Activated CD8-positive, alpha-beta memory T cell treated with anti-CD3 and anti-CD28 coated beads for 1 hour (primary cell): ENCODE results near the gene TAB2.
"Not testable (repeated sequence)": the region's sequence is repeated elsewhere in the genome, so short reads cannot be mapped to it uniquely, and the experiment has no call there.

Experiments used
- DNase-seq, 2 donors: peaks; one replicate each; pipeline ENCODE4 v3.0.0-alpha.2; 2020; ENCODE audit warnings: low read depth in 1 of 2; ENCODE audit errors: extremely low read depth in 1 of 2

TAB2 gene

DNA sequence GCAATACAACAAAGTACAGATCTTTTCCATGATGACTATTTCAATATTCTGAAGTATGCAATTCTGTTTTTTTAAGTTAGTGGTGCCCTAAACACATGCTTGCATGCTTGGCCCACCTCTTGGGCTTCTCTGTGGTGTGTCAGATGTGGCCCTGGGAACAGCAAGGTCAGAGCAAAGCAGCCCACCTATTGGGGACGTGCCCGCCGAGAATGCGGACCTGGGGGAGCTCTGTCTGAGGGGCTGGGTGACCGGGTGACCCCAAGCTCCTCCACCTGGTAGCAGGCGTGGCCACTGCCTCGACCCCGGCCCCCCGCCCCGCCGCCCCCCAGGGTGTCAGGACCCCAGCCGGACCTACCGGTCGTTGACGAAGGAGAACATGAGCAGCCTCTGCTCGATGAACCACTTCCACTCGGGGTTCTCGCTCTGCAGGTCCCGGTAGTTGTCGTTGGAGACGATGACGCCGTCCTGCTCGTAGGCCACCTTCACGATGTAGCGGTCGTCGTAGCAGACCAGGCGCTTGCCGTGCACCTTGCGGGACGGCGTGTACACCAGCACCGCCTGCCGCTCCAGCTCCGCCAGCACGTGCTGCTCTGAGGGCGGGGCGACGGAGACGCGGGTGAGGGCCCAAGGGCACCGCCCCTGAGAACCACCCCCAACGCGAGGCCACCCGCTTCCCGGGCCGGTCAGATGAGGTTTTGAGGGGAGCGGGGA is 139.0 kb downstream of the TAB2 start:
- no peak for DNase-seq

DNA sequence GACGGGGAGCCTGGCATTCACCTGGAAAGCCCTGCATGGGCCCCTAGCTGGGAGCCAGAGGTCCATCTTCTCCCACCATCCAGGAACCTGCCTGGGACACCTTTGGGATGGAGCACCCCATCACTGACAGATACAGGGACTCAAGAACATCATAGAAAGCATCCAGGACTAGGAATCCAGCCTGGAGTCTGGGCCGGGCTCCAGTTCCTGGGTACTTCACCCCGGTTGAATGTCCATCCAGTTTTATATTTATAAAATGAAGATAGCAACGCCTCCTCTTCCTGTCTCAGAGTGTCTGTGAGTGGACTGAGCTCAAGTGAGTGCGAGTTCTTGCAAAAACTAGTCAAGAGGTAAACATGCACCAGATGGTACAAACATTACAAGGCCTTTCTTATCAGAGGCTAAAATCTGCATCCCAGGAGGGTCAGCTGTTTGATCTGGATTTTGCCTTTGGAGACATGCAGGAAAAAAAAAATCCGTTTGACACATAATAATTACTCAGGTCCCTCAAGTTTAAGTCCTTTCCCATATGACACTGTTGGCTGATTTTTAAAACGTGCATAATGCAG is 139.9 kb downstream of the TAB2 start:
- no peak for DNase-seq

DNA sequence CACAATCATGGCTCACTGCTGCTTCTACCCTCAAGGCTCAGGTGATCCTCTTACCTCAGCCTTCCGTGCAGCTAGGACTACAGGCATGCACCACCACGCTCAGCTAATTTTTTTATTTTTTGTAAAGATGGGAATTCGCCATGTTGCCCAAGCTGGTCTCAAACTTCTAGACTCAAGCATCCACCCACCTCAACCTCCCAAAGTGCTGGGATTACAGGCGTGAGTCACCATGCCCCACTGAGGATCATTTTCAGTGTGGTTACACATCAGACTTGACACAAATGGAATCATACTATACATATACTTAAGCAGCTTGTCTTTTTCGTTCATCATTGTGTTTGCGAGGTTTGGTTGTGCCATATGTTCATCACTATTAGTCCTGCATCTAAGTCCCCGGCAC is 140.7 kb downstream of the TAB2 start:
- DNase-seq, result no peak

DNA sequence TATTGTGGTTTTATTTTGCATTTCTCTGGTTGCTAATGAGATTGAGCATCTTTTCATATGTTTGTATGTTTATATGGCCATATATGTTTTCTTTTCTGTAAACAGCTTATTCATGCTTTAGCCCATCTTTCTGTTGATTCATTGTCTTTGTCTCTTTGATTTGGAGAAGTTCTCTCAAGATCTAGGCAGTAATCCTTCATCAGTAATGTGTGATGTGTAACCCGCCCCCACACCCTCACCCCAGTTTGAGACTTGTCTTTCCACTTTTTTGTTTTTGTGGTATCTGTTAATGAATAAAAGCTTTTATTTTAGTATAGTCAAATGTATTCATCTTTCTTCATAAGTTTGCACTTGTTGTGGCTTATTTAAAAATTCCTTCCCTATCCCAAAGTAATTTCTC is 141.3 kb downstream of the TAB2 start:
- no peak for DNase-seq

DNA sequence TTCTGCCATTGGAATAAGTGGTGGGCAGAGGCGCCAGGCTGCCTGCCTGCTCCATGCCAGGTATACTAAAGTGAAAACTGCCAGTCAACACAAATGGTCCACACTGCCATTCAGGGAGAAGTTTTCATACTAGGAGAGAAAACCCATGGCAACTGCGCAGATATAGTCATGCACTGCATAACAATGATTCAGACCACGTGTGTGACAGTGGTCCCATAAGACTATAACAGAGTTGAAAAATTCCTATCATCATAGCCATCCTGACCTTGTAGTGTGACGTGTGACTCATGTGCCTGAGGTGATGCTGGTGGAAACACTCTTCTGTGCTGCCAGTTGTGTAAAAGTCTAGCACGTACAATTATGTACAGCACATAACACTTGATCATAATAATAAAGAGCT is 142.2 kb downstream of the TAB2 start:
- no peak for DNase-seq

DNA sequence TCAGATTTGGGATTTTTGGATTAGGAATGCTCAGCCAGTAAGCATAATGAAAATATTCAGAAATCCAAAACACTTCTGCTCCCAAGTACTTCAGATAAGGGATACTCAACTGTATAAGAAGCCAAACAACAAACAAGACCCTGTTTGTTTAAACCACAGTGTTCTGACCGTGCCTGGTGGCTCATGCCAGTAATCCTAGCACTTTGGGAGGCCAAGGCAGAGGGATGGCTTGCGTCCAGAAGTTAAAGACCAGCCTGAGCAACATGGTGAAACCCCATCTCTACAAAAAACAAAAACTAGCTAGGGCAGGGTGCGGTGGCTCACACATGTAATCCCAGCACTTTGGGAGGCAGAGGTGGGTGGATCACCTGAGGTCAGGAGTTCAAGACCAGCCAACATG is 142.7 kb downstream of the TAB2 start:
- not testable (repeated sequence) for DNase-seq
